ENCODE measurements around the gene ARHGEF40. TPM values are rescaled to one million over a fixed set of nuclear protein-coding genes. Genes with fewer than 3 reads are reported as not detected.

The ARHGEF40 gene
- total and polyA plus RNA-seq, 8 donors: 11.0 to 171 (median 33.1) TPM

DNA sequence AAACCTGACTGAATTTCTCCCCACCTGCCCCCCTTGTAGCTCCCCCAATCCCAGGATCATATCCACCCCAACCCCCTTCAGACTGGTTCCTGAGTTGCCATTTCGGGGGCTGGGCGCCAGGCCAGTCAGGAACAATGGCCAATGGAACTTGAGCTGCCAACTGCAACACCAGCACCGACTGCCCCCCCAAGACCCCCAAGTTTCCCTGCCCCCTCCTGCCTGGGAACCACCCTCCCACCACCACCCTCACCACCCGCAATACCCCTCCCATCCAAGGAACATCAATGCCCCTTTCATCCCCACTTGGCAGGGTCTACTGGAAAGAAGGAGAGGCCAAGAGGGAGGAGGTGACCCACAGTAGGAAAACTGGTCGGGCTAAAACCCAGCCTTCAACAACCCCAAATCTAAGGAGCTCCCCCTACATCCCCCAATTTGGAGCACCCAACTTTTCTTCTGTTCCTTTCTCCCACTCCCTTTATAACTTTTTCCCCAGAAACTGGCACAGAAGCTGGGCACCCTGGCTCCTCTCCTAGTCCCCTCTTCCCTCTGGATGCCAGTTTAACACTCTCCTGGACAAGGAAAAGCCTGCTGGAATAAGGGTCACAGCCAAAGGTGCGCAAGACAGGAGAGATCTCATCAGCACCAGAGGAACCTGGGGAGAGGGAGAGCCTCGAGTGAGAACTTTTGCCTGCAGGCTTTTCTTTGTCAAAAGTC lies 43.7 kb upstream of the ARHGEF40 start:
- TF ChIP-seq POLR2A (IDR thresholded peaks at IDR 0.05): no peak
- TF ChIP-seq, protein P1, sequence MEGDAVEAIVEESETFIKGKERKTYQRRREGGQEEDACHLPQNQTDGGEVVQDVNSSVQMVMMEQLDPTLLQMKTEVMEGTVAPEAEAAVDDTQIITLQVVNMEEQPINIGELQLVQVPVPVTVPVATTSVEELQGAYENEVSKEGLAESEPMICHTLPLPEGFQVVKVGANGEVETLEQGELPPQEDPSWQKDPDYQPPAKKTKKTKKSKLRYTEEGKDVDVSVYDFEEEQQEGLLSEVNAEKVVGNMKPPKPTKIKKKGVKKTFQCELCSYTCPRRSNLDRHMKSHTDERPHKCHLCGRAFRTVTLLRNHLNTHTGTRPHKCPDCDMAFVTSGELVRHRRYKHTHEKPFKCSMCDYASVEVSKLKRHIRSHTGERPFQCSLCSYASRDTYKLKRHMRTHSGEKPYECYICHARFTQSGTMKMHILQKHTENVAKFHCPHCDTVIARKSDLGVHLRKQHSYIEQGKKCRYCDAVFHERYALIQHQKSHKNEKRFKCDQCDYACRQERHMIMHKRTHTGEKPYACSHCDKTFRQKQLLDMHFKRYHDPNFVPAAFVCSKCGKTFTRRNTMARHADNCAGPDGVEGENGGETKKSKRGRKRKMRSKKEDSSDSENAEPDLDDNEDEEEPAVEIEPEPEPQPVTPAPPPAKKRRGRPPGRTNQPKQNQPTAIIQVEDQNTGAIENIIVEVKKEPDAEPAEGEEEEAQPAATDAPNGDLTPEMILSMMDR (IDR thresholded peaks at IDR 0.05): no peak
- no peak for TF ChIP-seq POLR2AphosphoS5 (IDR thresholded peaks at IDR 0.05)
- TF ChIP-seq EP300 (IDR thresholded peaks at IDR 0.05): no peak
- Histone ChIP-seq H3K36me3 (peaks cover 4 to 11% (median 8%) of the 10 kb centered on the region in 4 donors), H3K4me3 (peak overlapping the region in 2 of 4 donors; percentile 89 to 90), H3K27ac (peak overlapping the region in 4 of 5 donors; percentile 82 to 91 (median 88)), H3K27me3 (peaks cover 0 to 14% (median 0%) of the 10 kb centered on the region in 3 donors), H3K4me1 (peaks cover 12 to 52% (median 39%) of the 10 kb centered on the region in 4 donors), H3K9me3 (no peaks in the 10 kb centered on the region)
- DNase-seq: peak in 1 of 2 donors; percentile 74
- intact Hi-C loops (cut with DNase I; ENCODE audit: low total_unique reads): no loop called here
- 62 to 72% (median 64%) methylated on average over 6 to 7 of the region's 7 CpGs for WGBS, 5 donors

DNA sequence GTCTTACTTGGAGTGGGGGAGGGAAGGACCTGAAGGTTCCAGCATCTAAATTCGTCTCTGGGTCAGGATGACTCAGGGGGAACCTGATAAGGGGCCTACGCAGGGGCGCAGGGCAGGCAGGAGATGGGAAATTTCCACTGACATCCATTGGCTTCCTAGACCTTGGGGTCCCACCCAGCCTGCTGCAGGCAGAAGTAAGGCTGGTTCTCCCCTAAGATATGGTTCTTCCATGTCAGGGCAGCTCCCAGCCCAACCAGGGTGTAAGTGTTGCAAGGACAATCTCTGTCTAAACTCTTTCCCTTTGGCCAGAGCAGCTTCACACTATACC lies 43.2 kb upstream of the ARHGEF40 start:
- WGBS, 5 donors: 30 to 43% (median 38%) methylated on average over 3 of the region's 3 CpGs
- Histone ChIP-seq H3K36me3 (peaks cover 0 to 5% (median 3%) of the 10 kb centered on the region in 4 donors), H3K27ac (peak overlapping the region in 3 of 5 donors; percentile 86 to 91 (median 91)), H3K4me1 (peaks cover 12 to 50% (median 39%) of the 10 kb centered on the region in 4 donors), H3K9me3 (no peaks in the 10 kb centered on the region), H3K27me3 (peaks cover 0 to 14% (median 0%) of the 10 kb centered on the region in 3 donors), H3K4me3 (no peak overlapping the region)
- no peak for DNase-seq
- intact Hi-C loops (cut with DNase I; ENCODE audit: low total_unique reads): no loop called here
- no peak for TF ChIP-seq EP300 (IDR thresholded peaks at IDR 0.05)
- no peak for TF ChIP-seq POLR2AphosphoS5 (IDR thresholded peaks at IDR 0.05)
- TF ChIP-seq, protein P1 (IDR thresholded peaks at IDR 0.05): no peak
- TF ChIP-seq POLR2A (IDR thresholded peaks at IDR 0.05): no peak

DNA sequence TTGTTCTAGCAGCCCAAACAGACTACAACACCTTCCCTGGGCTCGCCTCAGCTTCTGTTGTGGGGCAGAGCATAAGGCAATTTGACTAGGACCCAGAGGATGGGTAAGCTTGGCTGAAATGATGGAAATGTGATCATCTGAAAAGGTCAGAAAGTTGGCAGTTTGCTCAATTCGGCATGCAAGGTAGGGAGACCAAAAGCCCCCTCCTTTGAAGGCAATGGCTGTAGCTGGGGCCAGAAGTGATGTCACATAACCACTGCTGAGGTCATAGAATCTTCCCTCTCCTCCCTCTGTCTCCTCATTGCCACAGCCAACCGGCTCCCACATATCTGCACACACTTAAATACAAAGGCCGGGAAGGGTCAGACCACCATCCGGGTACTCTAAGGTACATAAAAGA lies 40.2 kb upstream of the ARHGEF40 start, which contains the start of gene TPPP2:
Gene TPPP2, plus strand, starts transcription at position 301 of the 400 bp plus-strand sequence. CDS start 365 bp downstream, outside the sequence.
- no peak within 1 kb of the TSS for H3K27ac ChIP-seq
- H3K9me3 ChIP-seq: no peaks in the 10 kb centered on the region
- no peak for DNase-seq
- peaks cover 12 to 21% (median 18%) of the 10 kb centered on the region in 4 donors for H3K4me1 ChIP-seq
- intact Hi-C loops (cut with DNase I; ENCODE audit: low total_unique reads): no loop called here
- peaks cover 0 to 9% (median 0%) of the 10 kb centered on the region in 3 donors for H3K27me3 ChIP-seq
- WGBS, 5 donors: 88 to 100% (median 93%) methylated on average over 5 of the region's 5 CpGs
- TF ChIP-seq POLR2AphosphoS5 (IDR thresholded peaks at IDR 0.05) (no peak), POLR2A (IDR thresholded peaks at IDR 0.05) (no peak), EP300 (IDR thresholded peaks at IDR 0.05) (no peak)
- TF ChIP-seq, protein P1 (IDR thresholded peaks at IDR 0.05): no peak
- no peaks in the 10 kb centered on the region for H3K36me3 ChIP-seq
- H3K4me3 ChIP-seq: no peak within 1 kb of the TSS

DNA sequence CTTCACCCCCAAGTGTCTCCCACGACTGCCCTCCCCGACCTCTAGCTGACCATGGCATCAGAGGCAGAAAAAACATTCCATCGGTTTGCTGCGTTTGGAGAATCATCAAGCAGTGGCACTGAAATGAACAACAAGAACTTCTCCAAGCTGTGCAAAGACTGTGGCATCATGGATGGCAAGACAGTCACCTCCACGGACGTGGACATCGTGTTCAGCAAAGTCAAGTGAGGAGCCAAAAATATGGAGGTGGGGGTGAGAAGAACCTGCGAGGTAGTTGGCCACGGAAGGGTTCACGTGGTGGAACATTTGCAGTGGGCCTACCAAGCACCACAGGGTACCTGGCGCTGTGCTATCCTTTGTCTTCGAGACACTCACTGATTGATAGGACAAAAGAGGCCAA lies 39.6 kb upstream of the ARHGEF40 start:
- intact Hi-C loops (cut with DNase I; ENCODE audit: low total_unique reads): no loop called here
- Histone ChIP-seq H3K36me3 (no peaks in the 10 kb centered on the region), H3K9me3 (no peaks in the 10 kb centered on the region), H3K27me3 (peaks cover 0 to 3% (median 0%) of the 10 kb centered on the region in 3 donors), H3K4me1 (peaks cover 8 to 16% (median 12%) of the 10 kb centered on the region in 4 donors), H3K27ac (no peak overlapping the region), H3K4me3 (no peak overlapping the region)
- 81 to 94% (median 87%) methylated on average over 12 of the region's 12 CpGs for WGBS, 5 donors
- DNase-seq: no peak
- TF ChIP-seq EP300 (IDR thresholded peaks at IDR 0.05) (no peak), POLR2A (IDR thresholded peaks at IDR 0.05) (no peak), POLR2AphosphoS5 (IDR thresholded peaks at IDR 0.05) (no peak)
- TF ChIP-seq, protein P1 (IDR thresholded peaks at IDR 0.05): no peak
